ENCODE measurements around the gene KIF21B. TPM values are rescaled to one million over a fixed set of nuclear protein-coding genes. Genes with fewer than 3 reads are reported as not detected.
A peak's percentile ranks its signal among the peaks of the same experiment; 100 is the strongest.

The KIF21B gene
- total and polyA plus RNA-seq, 2 experiments from 2014 or later: 4.6 to 34.3 TPM

- Histone ChIP-seq H3K9me2 (ENCODE audit: insufficient read depth) (no peaks in the 10 kb centered on the region), H3K4me2 (no peak overlapping the region), H3K36me3 (ENCODE audit: insufficient read depth) (no peaks in the 10 kb centered on the region), H3K27me3 (ENCODE audit: insufficient read depth) (no peaks in the 10 kb centered on the region), H3K4me3 (no peak overlapping the region), H3K79me2 (replicated peaks; ENCODE audit: insufficient read depth) (no peaks in the 10 kb centered on the region), H3K4me1 (ENCODE audit: insufficient read depth) (no peaks in the 10 kb centered on the region), H2AFZ (no peak overlapping the region), H3F3A (replicated peaks; ENCODE audit: low read depth) (no peaks in the 10 kb centered on the region), H3K27ac (ENCODE audit: low read depth) (no peak overlapping the region), H4K20me1 (replicated peaks; ENCODE audit: insufficient read depth) (no peaks in the 10 kb centered on the region)
- Mint-ChIP-seq H3K27me3 (ENCODE audit: insufficient read depth, low read depth, poor library complexity) (peaks cover 7% of the 10 kb centered on the region), H3K4me1 (peaks cover 5% of the 10 kb centered on the region; the same call in 2 of the 3 replicates), H3K27ac (no peak overlapping the region), H3K4me3 (no peak overlapping the region), H3K36me3 (ENCODE audit: low read depth) (no peaks in the 10 kb centered on the region), H3K9me3 (no peaks in the 10 kb centered on the region)
- TF ChIP-seq STAT1 (IDR thresholded peaks at IDR 0.05; ENCODE audit: unreplicated experiment) (no peak), ETS1 (IDR thresholded peaks at IDR 0.05) (no peak), CREB1 (CRISPR knock-in tag; IDR thresholded peaks at IDR 0.05; ENCODE audit: low read depth) (no peak), EZH2phosphoT487 (IDR thresholded peaks at IDR 0.05; ENCODE audit: unreplicated experiment) (no peak)
- TF ChIP-seq, protein P1, sequence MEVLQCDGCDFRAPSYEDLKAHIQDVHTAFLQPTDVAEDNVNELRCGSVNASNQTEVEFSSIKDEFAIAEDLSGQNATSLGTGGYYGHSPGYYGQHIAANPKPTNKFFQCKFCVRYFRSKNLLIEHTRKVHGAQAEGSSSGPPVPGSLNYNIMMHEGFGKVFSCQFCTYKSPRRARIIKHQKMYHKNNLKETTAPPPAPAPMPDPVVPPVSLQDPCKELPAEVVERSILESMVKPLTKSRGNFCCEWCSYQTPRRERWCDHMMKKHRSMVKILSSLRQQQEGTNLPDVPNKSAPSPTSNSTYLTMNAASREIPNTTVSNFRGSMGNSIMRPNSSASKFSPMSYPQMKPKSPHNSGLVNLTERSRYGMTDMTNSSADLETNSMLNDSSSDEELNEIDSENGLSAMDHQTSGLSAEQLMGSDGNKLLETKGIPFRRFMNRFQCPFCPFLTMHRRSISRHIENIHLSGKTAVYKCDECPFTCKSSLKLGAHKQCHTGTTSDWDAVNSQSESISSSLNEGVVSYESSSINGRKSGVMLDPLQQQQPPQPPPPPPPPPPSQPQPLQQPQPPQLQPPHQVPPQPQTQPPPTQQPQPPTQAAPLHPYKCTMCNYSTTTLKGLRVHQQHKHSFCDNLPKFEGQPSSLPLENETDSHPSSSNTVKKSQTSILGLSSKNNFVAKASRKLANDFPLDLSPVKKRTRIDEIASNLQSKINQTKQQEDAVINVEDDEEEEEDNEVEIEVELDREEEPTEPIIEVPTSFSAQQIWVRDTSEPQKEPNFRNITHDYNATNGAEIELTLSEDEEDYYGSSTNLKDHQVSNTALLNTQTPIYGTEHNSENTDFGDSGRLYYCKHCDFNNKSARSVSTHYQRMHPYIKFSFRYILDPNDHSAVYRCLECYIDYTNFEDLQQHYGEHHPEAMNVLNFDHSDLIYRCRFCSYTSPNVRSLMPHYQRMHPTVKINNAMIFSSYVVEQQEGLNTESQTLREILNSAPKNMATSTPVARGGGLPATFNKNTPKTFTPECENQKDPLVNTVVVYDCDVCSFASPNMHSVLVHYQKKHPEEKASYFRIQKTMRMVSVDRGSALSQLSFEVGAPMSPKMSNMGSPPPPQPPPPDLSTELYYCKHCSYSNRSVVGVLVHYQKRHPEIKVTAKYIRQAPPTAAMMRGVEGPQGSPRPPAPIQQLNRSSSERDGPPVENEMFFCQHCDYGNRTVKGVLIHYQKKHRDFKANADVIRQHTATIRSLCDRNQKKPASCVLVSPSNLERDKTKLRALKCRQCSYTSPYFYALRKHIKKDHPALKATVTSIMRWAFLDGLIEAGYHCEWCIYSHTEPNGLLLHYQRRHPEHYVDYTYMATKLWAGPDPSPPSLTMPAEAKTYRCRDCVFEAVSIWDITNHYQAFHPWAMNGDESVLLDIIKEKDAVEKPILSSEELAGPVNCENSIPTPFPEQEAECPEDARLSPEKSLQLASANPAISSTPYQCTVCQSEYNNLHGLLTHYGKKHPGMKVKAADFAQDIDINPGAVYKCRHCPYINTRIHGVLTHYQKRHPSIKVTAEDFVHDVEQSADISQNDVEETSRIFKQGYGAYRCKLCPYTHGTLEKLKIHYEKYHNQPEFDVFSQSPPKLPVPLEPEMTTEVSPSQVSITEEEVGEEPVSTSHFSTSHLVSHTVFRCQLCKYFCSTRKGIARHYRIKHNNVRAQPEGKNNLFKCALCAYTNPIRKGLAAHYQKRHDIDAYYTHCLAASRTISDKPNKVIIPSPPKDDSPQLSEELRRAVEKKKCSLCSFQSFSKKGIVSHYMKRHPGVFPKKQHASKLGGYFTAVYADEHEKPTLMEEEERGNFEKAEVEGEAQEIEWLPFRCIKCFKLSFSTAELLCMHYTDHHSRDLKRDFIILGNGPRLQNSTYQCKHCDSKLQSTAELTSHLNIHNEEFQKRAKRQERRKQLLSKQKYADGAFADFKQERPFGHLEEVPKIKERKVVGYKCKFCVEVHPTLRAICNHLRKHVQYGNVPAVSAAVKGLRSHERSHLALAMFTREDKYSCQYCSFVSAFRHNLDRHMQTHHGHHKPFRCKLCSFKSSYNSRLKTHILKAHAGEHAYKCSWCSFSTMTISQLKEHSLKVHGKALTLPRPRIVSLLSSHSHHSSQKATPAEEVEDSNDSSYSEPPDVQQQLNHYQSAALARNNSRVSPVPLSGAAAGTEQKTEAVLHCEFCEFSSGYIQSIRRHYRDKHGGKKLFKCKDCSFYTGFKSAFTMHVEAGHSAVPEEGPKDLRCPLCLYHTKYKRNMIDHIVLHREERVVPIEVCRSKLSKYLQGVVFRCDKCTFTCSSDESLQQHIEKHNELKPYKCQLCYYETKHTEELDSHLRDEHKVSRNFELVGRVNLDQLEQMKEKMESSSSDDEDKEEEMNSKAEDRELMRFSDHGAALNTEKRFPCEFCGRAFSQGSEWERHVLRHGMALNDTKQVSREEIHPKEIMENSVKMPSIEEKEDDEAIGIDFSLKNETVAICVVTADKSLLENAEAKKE (CRISPR knock-in tag; IDR thresholded peaks at IDR 0.05): no peak
- DNase-seq (ENCODE audit: low spot score) (no peak), ATAC-seq (no peak)
Measured at GRCh38 chr1:201072149-201072548, 48.6 kb upstream of the KIF21B start.

- H4K20me1 ChIP-seq (replicated peaks; ENCODE audit: insufficient read depth): no peaks in the 10 kb centered on the region
- H3K4me3 Mint-ChIP-seq: no peak overlapping the region
- no peak for TF ChIP-seq EZH2 (IDR thresholded peaks at IDR 0.05; ENCODE audit: low read depth, unreplicated experiment)
- TF ChIP-seq, protein P2, sequence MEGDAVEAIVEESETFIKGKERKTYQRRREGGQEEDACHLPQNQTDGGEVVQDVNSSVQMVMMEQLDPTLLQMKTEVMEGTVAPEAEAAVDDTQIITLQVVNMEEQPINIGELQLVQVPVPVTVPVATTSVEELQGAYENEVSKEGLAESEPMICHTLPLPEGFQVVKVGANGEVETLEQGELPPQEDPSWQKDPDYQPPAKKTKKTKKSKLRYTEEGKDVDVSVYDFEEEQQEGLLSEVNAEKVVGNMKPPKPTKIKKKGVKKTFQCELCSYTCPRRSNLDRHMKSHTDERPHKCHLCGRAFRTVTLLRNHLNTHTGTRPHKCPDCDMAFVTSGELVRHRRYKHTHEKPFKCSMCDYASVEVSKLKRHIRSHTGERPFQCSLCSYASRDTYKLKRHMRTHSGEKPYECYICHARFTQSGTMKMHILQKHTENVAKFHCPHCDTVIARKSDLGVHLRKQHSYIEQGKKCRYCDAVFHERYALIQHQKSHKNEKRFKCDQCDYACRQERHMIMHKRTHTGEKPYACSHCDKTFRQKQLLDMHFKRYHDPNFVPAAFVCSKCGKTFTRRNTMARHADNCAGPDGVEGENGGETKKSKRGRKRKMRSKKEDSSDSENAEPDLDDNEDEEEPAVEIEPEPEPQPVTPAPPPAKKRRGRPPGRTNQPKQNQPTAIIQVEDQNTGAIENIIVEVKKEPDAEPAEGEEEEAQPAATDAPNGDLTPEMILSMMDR (conservative IDR thresholded peaks at IDR 0.05; ENCODE audit: low read depth in 2 of 2): peak in 1 of 2 experiments; percentile 32; a peak in 2 of 4 replicates
- no peak for TF ChIP-seq ZNF331 (CRISPR knock-in tag; IDR thresholded peaks at IDR 0.05; ENCODE audit: low read depth)
- TF ChIP-seq NANOG (IDR thresholded peaks at IDR 0.05; ENCODE audit: borderline replicate concordance): no peak
- H3K9me2 ChIP-seq (ENCODE audit: insufficient read depth): no peaks in the 10 kb centered on the region
- DNase-seq (ENCODE audit: low spot score) (no peak), ATAC-seq (peak; percentile 60)
- no peaks in the 10 kb centered on the region for H3K79me2 ChIP-seq (replicated peaks; ENCODE audit: insufficient read depth)
- no peak overlapping the region for H3K27ac ChIP-seq (ENCODE audit: low read depth)
- H3K27me3 ChIP-seq (ENCODE audit: insufficient read depth): no peaks in the 10 kb centered on the region
- H3K36me3 ChIP-seq (ENCODE audit: insufficient read depth): no peaks in the 10 kb centered on the region
- no peak overlapping the region for H3K4me2 ChIP-seq
- H2AFZ ChIP-seq: no peak overlapping the region
- H3K4me1 ChIP-seq (ENCODE audit: insufficient read depth): no peaks in the 10 kb centered on the region
- peaks cover 2% of the 10 kb centered on the region for H3K27me3 Mint-ChIP-seq (ENCODE audit: insufficient read depth, low read depth, poor library complexity)
- H3F3A ChIP-seq (replicated peaks; ENCODE audit: low read depth): no peaks in the 10 kb centered on the region
- no peak overlapping the region for H3K4me3 ChIP-seq
- H3K36me3 Mint-ChIP-seq (ENCODE audit: low read depth): no peaks in the 10 kb centered on the region
- no peak overlapping the region for H3K27ac Mint-ChIP-seq
- no peaks in the 10 kb centered on the region; the same call in 2 of the 3 replicates for H3K9me3 Mint-ChIP-seq
- peaks cover 5% of the 10 kb centered on the region; the same call in 2 of the 3 replicates for H3K4me1 Mint-ChIP-seq
Measured at GRCh38 chr1:201069636-201070035, 46.1 kb upstream of the KIF21B start.

All from GM23338 (cell line).